HEK293 (cell line): ENCODE measurements around the gene PDIA5.

Source experiments
- CTCF ChIA-PET: fragments of 350-600 bp; formaldehyde crosslinking; extraction: SDS; loops from one replicate; lab custom pipeline; 2021; ENCODE audit warnings: antibody characterized with exemption; lab: Yijun Ruan, JAX
- POLR2A ChIA-PET: fragments of 300-600 bp; formaldehyde crosslinking; extraction: SDS; loops from one replicate; lab custom pipeline; 2020; ENCODE audit warnings: antibody characterized with exemption, inconsistent platforms; lab: Yijun Ruan, JAX
- H3K27ac ChIP-seq: fragments of 200-500 bp; sonication (Bioruptor generic); 2 replicates; pipeline ENCODE4 v1.5.1; 2014; ENCODE audit warnings: low read depth, low read length, control low read depth, inconsistent platforms; ENCODE audit errors: extremely low read depth
- H3K36me3 ChIP-seq, 2 experiments: fragments of 200-500 bp in 1 of 2; sonication (Bioruptor generic) in 1 of 2; 1 replicate in 1 of 2; 2 replicates in 1 of 2; pipeline ENCODE4 v1.5.1; 2014 to 2017; ENCODE audit warnings: inconsistent platforms in 2 of 2, low read length in 2 of 2; ENCODE audit not compliant: control insufficient read depth in 2 of 2, insufficient read depth in 1 of 2
- H3K4me1 ChIP-seq: fragments of 200-500 bp; sonication (Bioruptor generic); 2 replicates; pipeline ENCODE4 v1.5.1; 2014; ENCODE audit warnings: mild to moderate bottlenecking, low read length, inconsistent platforms; ENCODE audit not compliant: control insufficient read depth, insufficient read depth
- H3K4me3 ChIP-seq: 2 replicates; pipeline ENCODE4 v1.5.1; 2011; ENCODE audit warnings: low read depth, mild to moderate bottlenecking, control low read depth, low read length, moderate library complexity
- H3K9me3 ChIP-seq: fragments of 200-500 bp; sonication (Bioruptor generic); 2 replicates; pipeline ENCODE4 v1.5.1; 2014; ENCODE audit warnings: low read depth, low read length, inconsistent platforms; ENCODE audit not compliant: control insufficient read depth, insufficient read depth
- FEZF1 ChIP-seq: fragments of 450-650 bp; formaldehyde crosslinking; IDR thresholded peaks from 2 replicates; pipeline ENCODE4 v1.5.1; 2016; ENCODE audit warnings: missing biosample characterization, missing genetic modification characterization
- GLI2 ChIP-seq: fragments of 450-650 bp; formaldehyde crosslinking; IDR thresholded peaks from 2 replicates; pipeline ENCODE4; 2017; ENCODE audit warnings: missing biosample characterization, missing genetic modification characterization, low read depth, borderline replicate concordance
- TRIM28 ChIP-seq: IDR thresholded peaks from 2 replicates; pipeline ENCODE4 v1.6.1; 2011; ENCODE audit warnings: low read length, control low read depth, borderline replicate concordance
- ZBTB1 ChIP-seq: fragments of 450-650 bp; formaldehyde crosslinking; IDR thresholded peaks from 2 replicates; pipeline ENCODE4 v1.5.1; 2016; ENCODE audit warnings: missing biosample characterization, missing genetic modification characterization
- ZEB2 ChIP-seq: fragments of 450-650 bp; formaldehyde crosslinking; IDR thresholded peaks from 2 replicates; pipeline ENCODE4 v1.5.1; 2016; ENCODE audit warnings: missing biosample characterization, missing genetic modification characterization
- ZFP69B ChIP-seq: fragments of 450-650 bp; formaldehyde crosslinking; IDR thresholded peaks from 2 replicates; pipeline ENCODE4 v1.5.1; 2016; ENCODE audit warnings: missing biosample characterization, missing genetic modification characterization
- ZNF121 ChIP-seq: fragments of 450-650 bp; formaldehyde crosslinking; IDR thresholded peaks from 2 replicates; pipeline ENCODE4 v1.5.1; 2016; ENCODE audit warnings: missing biosample characterization, missing genetic modification characterization
- ZNF146 ChIP-seq: fragments of 450-650 bp; formaldehyde crosslinking; IDR thresholded peaks from 2 replicates; pipeline ENCODE4 v1.5.1; 2016; ENCODE audit warnings: missing biosample characterization, missing genetic modification characterization
- ZNF2 ChIP-seq: fragments of 450-650 bp; formaldehyde crosslinking; IDR thresholded peaks from 2 replicates; pipeline ENCODE4 v1.5.1; 2016; ENCODE audit warnings: missing biosample characterization, missing genetic modification characterization
- ZNF335 ChIP-seq: fragments of 450-650 bp; formaldehyde crosslinking; conservative IDR thresholded peaks from 2 replicates; pipeline ENCODE4 v1.5.1; 2016; ENCODE audit warnings: missing biosample characterization, missing genetic modification characterization
- ZNF366 ChIP-seq: fragments of 450-650 bp; formaldehyde crosslinking; conservative IDR thresholded peaks from 2 replicates; pipeline ENCODE4 v1.5.1; 2016; ENCODE audit warnings: missing biosample characterization, missing genetic modification characterization
- ZNF529 ChIP-seq: fragments of 450-650 bp; formaldehyde crosslinking; IDR thresholded peaks from 2 replicates; pipeline ENCODE4 v1.5.1; 2017; ENCODE audit warnings: missing genetic modification characterization, missing biosample characterization; ENCODE audit not compliant: insufficient replicate concordance
- ZNF549 ChIP-seq: fragments of 450-650 bp; IDR thresholded peaks from 2 replicates; pipeline ENCODE4 v1.5.1; 2018; ENCODE audit warnings: missing biosample characterization, missing genetic modification characterization, mild to moderate bottlenecking, inconsistent platforms, moderate library complexity
- ZNF558 ChIP-seq: fragments of 450-650 bp; formaldehyde crosslinking; IDR thresholded peaks from 2 replicates; pipeline ENCODE4 v1.5.1; 2016; ENCODE audit warnings: missing biosample characterization, missing genetic modification characterization
- ZNF600 ChIP-seq: fragments of 450-650 bp; formaldehyde crosslinking; IDR thresholded peaks from 2 replicates; pipeline ENCODE4 v1.5.1; 2016; ENCODE audit warnings: missing biosample characterization, missing genetic modification characterization
- ZNF654 ChIP-seq: fragments of 450-650 bp; formaldehyde crosslinking; IDR thresholded peaks from 2 replicates; pipeline ENCODE4 v1.5.1; 2016; ENCODE audit warnings: low read depth, missing biosample characterization, missing genetic modification characterization
- ZNF660 ChIP-seq: fragments of 450-650 bp; IDR thresholded peaks from 2 replicates; pipeline ENCODE4 v1.5.1; 2018; ENCODE audit warnings: missing biosample characterization, mild to moderate bottlenecking, missing genetic modification characterization
- ZNF768 ChIP-seq: fragments of 450-650 bp; formaldehyde crosslinking; IDR thresholded peaks from 2 replicates; pipeline ENCODE4 v1.5.1; 2018; ENCODE audit warnings: missing biosample characterization, mild to moderate bottlenecking, missing genetic modification characterization
- ZSCAN23 ChIP-seq: fragments of 450-650 bp; formaldehyde crosslinking; IDR thresholded peaks from 2 replicates; pipeline ENCODE4 v1.5.1; 2016; ENCODE audit warnings: missing biosample characterization, missing genetic modification characterization
- TF ChIP-seq, protein P1 (sequence below): fragments of 450-650 bp; formaldehyde crosslinking; IDR thresholded peaks from 2 replicates; pipeline ENCODE4 v1.5.1; 2016; ENCODE audit warnings: missing biosample characterization, missing genetic modification characterization
- TF ChIP-seq, protein P2 (sequence below): fragments of 450-650 bp; formaldehyde crosslinking; IDR thresholded peaks from 2 replicates; pipeline ENCODE4 v1.5.1; 2016; ENCODE audit warnings: missing biosample characterization, missing genetic modification characterization, low read depth
- TF ChIP-seq, protein P3 (sequence below): fragments of 450-650 bp; formaldehyde crosslinking; IDR thresholded peaks from 2 replicates; pipeline ENCODE4 v1.5.1; 2016; ENCODE audit warnings: missing biosample characterization, missing genetic modification characterization
- TF ChIP-seq, protein P4 (sequence below): fragments of 450-650 bp; formaldehyde crosslinking; IDR thresholded peaks from 2 replicates; pipeline ENCODE4 v1.5.1; 2016; ENCODE audit warnings: missing biosample characterization, missing genetic modification characterization
- TF ChIP-seq, protein P5 (sequence below): fragments of 450-650 bp; formaldehyde crosslinking; IDR thresholded peaks from 2 replicates; pipeline ENCODE4 v1.5.0; 2017; ENCODE audit warnings: missing biosample characterization, missing genetic modification characterization, borderline replicate concordance
- TF ChIP-seq, protein P6 (sequence below): fragments of 450-650 bp; formaldehyde crosslinking; IDR thresholded peaks from 2 replicates; pipeline ENCODE4 v1.5.1; 2017; ENCODE audit warnings: missing biosample characterization, missing genetic modification characterization
- TF ChIP-seq, protein P7 (sequence below): fragments of 450-650 bp; formaldehyde crosslinking; IDR thresholded peaks from 2 replicates; pipeline ENCODE4 v1.5.1; 2017; ENCODE audit warnings: missing biosample characterization, missing genetic modification characterization

PDIA5 gene

DNA sequence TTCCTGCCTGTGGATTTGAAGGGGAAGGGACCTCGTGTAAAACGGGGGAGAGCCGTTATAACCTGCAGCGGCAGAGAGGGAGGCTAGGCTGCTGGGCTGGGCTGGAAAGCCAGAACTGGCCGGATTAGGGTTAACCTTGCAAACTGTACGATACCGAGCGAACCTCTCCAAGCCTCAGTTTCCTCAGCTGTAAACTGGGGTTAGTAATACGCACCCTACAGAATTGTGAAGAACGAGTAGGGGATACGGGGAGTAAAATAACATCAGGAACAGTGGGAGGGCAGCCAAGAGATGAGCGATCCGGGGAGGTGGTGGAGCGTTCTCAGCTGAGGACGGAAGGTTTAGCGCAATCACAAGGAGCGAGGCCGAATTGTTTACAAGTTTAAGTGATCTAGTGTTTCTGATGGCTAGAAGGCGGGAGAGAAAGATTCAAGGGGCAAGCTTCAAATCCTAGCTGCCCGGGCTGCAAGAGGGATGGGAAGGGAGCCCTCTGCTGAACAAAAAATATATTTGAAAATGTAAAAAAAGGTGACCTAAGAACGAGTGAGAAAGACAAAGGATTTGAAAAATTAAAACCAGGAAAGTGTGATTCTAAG, 38.5 kb upstream of the PDIA5 start:
- H3K9me3 ChIP-seq = no peaks in the 10 kb centered on the region
- 0 out of 2 replicates have a peak, but pooled peaks cover 3% of the 10 kb centered on the region for H3K4me1 ChIP-seq
- CTCF ChIA-PET = interaction anchor here (0.5 to 8.6 kb wide), 22 partner anchors 10 to 570 kb away, joined by 3 to 84 read pairs (median 3); no protein-coding TSS in a partner anchor
- peak overlapping the region; percentile 47 for H3K4me3 ChIP-seq
- H3K36me3 ChIP-seq = no peaks in the 10 kb centered on the region
- POLR2A ChIA-PET = interaction anchor here (0.7 to 1.6 kb wide), 2 partner anchors 82 to 513 kb away, joined by 3 to 4 read pairs; partner anchors contain the start of gene KPNA1
- peak overlapping the region; percentile 61 for H3K27ac ChIP-seq
- TF ChIP-seq ZNF146 (no peak), ZNF335 (peak; percentile 78), ZSCAN23 (tag by site-specific recombination) (0 out of 2 replicates have a peak, but pooled peaks have one; percentile 11), ZBTB1 (tag by site-specific recombination) (no peak), GLI2 (tag by site-specific recombination) (no peak), FEZF1 (tag by site-specific recombination) (no peak), ZNF558 (tag by site-specific recombination) (peak; percentile 81), ZNF366 (tag by site-specific recombination) (peak; percentile 76), TRIM28 (no peak), ZEB2 (tag by site-specific recombination) (peak; percentile 81), ZNF600 (tag by site-specific recombination) (peak; percentile 92), ZNF654 (tag by site-specific recombination) (peak; percentile 70), ZNF2 (tag by site-specific recombination) (0 out of 2 replicates have a peak, but pooled peaks have one; percentile 10), ZNF549 (tag by site-specific recombination) (no peak), ZNF660 (tag by site-specific recombination) (peak; percentile 52; the same call in 1 of the 2 replicates), ZNF121 (tag by site-specific recombination) (no peak), ZNF529 (tag by site-specific recombination) (no peak), ZNF768 (no peak), ZFP69B (peak; percentile 56; the same call in 1 of the 2 replicates)
- TF ChIP-seq, protein P1, sequence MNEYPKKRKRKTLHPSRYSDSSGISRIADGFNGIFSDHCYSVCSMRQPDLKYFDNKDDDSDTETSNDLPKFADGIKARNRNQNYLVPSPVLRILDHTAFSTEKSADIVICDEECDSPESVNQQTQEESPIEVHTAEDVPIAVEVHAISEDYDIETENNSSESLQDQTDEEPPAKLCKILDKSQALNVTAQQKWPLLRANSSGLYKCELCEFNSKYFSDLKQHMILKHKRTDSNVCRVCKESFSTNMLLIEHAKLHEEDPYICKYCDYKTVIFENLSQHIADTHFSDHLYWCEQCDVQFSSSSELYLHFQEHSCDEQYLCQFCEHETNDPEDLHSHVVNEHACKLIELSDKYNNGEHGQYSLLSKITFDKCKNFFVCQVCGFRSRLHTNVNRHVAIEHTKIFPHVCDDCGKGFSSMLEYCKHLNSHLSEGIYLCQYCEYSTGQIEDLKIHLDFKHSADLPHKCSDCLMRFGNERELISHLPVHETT (tag by site-specific recombination) = 0 out of 2 replicates have a peak, but pooled peaks have one; percentile 31
- TF ChIP-seq, protein P2, sequence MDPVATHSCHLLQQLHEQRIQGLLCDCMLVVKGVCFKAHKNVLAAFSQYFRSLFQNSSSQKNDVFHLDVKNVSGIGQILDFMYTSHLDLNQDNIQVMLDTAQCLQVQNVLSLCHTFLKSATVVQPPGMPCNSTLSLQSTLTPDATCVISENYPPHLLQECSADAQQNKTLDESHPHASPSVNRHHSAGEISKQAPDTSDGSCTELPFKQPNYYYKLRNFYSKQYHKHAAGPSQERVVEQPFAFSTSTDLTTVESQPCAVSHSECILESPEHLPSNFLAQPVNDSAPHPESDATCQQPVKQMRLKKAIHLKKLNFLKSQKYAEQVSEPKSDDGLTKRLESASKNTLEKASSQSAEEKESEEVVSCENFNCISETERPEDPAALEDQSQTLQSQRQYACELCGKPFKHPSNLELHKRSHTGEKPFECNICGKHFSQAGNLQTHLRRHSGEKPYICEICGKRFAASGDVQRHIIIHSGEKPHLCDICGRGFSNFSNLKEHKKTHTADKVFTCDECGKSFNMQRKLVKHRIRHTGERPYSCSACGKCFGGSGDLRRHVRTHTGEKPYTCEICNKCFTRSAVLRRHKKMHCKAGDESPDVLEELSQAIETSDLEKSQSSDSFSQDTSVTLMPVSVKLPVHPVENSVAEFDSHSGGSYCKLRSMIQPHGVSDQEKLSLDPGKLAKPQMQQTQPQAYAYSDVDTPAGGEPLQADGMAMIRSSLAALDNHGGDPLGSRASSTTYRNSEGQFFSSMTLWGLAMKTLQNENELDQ (tag by site-specific recombination) = no peak
- TF ChIP-seq, protein P3, sequence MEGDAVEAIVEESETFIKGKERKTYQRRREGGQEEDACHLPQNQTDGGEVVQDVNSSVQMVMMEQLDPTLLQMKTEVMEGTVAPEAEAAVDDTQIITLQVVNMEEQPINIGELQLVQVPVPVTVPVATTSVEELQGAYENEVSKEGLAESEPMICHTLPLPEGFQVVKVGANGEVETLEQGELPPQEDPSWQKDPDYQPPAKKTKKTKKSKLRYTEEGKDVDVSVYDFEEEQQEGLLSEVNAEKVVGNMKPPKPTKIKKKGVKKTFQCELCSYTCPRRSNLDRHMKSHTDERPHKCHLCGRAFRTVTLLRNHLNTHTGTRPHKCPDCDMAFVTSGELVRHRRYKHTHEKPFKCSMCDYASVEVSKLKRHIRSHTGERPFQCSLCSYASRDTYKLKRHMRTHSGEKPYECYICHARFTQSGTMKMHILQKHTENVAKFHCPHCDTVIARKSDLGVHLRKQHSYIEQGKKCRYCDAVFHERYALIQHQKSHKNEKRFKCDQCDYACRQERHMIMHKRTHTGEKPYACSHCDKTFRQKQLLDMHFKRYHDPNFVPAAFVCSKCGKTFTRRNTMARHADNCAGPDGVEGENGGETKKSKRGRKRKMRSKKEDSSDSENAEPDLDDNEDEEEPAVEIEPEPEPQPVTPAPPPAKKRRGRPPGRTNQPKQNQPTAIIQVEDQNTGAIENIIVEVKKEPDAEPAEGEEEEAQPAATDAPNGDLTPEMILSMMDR = peak; percentile 61
- TF ChIP-seq, protein P4, sequence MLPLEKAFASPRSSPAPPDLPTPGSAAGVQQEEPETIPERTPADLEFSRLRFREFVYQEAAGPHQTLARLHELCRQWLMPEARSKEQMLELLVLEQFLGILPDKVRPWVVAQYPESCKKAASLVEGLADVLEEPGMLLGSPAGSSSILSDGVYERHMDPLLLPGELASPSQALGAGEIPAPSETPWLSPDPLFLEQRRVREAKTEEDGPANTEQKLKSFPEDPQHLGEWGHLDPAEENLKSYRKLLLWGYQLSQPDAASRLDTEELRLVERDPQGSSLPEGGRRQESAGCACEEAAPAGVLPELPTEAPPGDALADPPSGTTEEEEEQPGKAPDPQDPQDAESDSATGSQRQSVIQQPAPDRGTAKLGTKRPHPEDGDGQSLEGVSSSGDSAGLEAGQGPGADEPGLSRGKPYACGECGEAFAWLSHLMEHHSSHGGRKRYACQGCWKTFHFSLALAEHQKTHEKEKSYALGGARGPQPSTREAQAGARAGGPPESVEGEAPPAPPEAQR = no peak
- TF ChIP-seq, protein P5, sequence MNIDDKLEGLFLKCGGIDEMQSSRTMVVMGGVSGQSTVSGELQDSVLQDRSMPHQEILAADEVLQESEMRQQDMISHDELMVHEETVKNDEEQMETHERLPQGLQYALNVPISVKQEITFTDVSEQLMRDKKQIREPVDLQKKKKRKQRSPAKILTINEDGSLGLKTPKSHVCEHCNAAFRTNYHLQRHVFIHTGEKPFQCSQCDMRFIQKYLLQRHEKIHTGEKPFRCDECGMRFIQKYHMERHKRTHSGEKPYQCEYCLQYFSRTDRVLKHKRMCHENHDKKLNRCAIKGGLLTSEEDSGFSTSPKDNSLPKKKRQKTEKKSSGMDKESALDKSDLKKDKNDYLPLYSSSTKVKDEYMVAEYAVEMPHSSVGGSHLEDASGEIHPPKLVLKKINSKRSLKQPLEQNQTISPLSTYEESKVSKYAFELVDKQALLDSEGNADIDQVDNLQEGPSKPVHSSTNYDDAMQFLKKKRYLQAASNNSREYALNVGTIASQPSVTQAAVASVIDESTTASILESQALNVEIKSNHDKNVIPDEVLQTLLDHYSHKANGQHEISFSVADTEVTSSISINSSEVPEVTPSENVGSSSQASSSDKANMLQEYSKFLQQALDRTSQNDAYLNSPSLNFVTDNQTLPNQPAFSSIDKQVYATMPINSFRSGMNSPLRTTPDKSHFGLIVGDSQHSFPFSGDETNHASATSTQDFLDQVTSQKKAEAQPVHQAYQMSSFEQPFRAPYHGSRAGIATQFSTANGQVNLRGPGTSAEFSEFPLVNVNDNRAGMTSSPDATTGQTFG (tag by site-specific recombination) = no peak
- TF ChIP-seq, protein P6, sequence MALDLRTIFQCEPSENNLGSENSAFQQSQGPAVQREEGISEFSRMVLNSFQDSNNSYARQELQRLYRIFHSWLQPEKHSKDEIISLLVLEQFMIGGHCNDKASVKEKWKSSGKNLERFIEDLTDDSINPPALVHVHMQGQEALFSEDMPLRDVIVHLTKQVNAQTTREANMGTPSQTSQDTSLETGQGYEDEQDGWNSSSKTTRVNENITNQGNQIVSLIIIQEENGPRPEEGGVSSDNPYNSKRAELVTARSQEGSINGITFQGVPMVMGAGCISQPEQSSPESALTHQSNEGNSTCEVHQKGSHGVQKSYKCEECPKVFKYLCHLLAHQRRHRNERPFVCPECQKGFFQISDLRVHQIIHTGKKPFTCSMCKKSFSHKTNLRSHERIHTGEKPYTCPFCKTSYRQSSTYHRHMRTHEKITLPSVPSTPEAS (tag by site-specific recombination) = no peak
- TF ChIP-seq, protein P7, sequence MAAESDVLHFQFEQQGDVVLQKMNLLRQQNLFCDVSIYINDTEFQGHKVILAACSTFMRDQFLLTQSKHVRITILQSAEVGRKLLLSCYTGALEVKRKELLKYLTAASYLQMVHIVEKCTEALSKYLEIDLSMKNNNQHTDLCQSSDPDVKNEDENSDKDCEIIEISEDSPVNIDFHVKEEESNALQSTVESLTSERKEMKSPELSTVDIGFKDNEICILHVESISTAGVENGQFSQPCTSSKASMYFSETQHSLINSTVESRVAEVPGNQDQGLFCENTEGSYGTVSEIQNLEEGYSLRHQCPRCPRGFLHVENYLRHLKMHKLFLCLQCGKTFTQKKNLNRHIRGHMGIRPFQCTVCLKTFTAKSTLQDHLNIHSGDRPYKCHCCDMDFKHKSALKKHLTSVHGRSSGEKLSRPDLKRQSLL (tag by site-specific recombination) = peak; percentile 49; the same call in 1 of the 2 replicates
